ENCODE data around the gene RXFP2.

RXFP2 gene, protein sequence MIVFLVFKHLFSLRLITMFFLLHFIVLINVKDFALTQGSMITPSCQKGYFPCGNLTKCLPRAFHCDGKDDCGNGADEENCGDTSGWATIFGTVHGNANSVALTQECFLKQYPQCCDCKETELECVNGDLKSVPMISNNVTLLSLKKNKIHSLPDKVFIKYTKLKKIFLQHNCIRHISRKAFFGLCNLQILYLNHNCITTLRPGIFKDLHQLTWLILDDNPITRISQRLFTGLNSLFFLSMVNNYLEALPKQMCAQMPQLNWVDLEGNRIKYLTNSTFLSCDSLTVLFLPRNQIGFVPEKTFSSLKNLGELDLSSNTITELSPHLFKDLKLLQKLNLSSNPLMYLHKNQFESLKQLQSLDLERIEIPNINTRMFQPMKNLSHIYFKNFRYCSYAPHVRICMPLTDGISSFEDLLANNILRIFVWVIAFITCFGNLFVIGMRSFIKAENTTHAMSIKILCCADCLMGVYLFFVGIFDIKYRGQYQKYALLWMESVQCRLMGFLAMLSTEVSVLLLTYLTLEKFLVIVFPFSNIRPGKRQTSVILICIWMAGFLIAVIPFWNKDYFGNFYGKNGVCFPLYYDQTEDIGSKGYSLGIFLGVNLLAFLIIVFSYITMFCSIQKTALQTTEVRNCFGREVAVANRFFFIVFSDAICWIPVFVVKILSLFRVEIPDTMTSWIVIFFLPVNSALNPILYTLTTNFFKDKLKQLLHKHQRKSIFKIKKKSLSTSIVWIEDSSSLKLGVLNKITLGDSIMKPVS

DNA sequence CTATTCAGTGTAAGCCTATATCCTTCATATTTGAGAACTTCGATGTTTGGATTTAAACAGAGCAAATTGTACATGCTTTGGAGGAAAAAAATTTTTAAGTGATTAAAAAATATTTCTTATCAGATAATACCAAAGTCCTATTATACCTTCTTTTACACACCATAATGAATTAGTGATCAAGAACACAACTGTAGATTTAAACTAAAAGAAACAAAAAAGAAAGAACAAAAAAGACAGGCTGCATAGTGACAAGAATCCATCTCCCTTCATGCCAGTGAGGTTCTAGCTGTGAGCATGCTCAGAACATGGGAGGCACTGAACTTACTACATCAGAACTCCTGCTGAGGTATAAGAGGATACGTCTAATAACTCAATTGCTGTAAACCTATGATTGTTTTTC is at the start of gene RXFP2:
TSS of gene RXFP2 (plus strand) at position 301 of the 400 bp plus-strand sequence. CDS start at position 388, 87 bp downstream.
- no peak for FAIRE-seq

DNA sequence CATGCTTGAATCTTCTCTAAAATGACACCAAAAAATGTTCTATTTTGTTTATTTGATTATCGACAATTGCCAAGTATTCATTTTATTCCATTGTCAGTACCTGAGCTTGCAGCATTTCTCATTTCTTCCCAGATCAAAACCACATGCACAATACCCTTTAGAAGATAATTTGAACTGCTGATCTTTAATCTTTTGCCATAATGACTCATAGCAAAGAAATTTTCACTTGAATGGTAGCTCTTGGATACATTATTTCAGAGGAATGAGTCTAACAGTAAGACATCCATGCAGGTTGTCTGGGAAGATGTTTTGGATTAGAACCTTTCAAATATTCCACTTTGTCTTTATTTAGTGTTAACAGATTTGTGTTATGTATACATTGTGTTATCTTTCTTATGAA is 42.0 kb upstream of the RXFP2 start:
- FAIRE-seq: no peak

DNA sequence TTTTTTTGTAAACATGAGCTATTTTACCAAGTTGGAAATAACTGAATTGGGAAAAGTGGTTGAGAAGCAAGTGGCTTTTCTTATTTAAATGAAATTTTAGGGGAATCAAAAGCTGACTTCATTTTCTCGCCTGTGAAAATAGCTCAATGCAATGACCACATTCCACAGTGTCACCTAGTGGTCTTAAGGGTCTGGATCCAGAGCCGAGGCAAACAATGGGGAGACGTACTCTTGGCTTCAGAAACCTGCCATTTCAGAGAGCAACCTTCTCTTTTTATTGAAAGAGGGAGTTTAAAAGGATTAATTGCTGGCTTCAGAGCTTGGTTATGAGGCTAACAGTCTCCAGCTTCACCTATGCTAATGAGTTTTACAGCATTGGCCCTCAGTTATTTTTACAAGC is 39.7 kb upstream of the RXFP2 start:
- no peak for FAIRE-seq

DNA sequence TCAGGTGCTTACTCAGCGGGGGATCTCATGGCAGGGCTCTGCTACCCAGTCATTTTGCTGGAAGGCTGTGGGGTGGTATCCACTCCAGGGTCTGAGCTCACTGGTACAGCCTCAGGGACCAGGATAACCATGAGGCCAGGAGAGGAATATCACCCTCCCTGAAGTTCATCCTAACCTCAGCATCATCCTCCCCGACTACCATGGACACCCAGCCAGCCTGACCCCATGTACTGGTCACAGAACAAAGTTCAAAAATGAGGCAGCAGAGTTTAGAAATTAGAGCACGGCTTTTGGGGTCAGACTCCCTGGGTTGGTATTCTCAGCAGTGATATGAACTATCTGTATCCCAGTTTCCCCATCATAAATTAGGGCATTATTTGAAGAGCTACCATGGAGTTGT is 35.5 kb upstream of the RXFP2 start:
- FAIRE-seq: no peak

DNA sequence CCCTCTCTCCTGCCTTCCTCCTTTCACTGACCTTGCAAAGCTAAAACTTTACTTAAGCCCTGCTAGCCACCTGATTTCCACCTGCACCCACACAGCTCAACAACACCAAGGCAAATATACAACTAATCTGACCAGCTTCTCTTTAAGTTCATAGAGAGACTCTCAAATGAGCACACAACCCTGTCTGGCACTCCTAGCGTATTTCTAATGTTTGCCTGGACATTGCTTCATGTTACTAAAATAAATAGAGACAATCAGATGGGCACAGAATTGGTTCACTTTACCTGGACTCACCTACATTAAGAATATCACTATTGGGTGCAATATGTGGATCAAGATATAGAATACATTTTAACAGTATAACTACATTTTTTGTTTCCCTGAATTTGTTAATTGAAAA is 33.2 kb upstream of the RXFP2 start:
- no peak for FAIRE-seq

DNA sequence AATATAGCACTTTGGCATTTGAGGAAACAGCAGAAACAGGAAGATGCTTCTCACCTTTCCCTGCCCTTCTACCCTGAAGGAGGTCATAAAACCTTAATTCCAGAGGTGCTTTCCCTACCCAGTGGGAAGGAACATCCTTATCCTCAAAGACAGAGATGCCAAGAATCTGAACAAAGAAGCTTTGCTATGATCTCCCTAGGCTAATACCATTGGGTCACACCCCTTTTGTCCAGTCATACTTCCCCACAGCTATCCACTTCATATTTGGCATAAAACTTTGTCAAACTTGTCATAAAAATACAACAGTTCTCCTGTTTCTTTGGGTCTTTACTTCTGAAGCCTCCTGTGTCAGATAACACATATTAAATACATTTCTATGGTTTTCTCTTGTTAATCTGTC is 21.7 kb upstream of the RXFP2 start:
- no peak for FAIRE-seq

DNA sequence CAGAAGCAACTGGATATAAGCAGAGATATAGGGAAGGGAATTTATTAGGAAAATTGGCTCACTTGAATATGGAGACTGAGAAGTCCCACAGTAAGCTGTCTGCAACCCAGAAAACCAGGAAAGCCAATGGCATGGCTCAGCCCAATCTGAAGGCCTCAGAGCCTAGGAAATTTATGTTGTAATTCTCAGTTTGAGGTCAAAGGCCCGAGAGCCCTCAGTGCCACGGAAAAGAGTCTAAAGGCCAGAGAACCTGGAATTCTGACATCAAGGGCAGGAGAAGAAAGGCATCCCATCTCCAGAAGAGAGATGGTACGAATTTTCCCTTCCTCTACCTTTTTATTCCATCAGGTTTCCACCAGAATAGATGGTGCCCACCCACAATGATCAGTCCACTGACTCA is 20.1 kb upstream of the RXFP2 start:
- no peak for FAIRE-seq

DNA sequence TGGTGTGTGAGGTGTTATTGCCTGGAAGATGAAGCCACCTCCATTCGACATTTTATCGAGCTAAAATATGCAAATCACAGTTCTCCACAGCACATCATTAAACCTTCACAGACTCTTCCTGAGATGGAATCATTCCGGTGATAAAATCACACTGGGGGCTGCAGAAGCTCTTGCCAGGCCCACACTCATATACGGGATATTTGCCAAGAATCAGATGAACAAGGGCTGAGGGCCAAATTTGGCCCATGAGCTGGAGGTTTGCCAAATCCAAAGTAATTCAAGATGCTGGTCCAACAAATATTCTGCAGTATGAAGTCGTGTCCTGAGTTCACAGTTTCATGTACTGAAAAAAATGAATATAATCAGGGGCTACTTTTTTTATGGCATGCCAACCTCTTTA is 16.7 kb upstream of the RXFP2 start:
- no peak for FAIRE-seq

DNA sequence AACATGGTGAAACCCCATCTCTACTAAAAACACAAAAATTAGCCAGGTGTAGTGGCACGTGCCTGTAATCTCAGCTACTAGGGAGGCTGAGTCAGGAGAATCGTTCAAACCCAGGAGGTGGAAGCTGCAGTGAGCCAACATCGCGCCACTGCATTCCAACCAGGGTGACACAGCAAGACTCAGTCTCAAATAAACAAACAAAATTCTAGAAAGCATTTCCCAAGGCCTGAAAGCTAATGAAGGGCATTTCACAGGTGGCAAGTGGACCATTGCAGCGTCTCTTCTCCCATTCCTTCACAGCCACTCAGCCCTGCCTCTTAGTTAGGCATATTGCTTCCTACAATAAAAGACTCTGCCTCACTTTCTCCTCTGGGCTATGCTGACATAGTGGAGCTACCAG is 13.5 kb upstream of the RXFP2 start:
- FAIRE-seq: no peak

DNA sequence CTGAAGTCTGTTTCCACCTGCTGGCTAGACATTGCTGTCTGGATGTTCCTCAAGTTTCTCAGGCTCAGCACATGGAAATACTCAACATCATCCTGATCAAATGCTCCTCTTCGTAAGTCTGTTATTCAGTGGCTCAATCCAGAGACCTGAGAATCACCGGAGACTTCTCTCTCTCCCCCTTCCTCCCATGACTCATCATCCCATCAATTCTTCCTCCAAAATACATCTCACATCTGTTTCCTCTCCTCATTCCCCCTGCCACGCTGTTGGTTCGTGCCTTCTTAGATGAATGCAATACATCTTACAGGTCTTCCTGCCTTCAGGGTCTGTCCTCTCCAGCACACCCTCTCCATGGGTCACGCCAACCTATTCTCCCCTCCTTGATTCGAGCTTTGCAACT is 7.4 kb upstream of the RXFP2 start:
- no peak for FAIRE-seq

DNA sequence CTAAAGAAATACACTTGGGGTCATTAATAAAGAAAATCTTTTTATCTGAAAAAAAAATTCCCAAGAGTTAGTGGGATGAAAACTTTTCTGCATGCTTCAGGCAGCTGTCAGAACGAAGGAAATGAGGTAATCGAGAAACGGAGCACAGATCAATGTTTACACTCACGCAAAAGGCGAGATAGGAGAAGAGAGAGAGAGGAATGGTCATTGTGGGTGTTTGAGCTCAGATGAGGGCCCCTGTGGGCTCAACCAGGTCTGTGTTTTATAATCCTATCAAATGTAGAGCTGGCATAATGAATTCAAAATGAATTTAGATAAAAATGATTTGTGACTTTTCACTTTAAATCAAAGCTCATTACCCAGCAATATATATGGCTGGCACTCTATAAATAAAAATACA is 6.3 kb upstream of the RXFP2 start:
- no peak for FAIRE-seq

DNA sequence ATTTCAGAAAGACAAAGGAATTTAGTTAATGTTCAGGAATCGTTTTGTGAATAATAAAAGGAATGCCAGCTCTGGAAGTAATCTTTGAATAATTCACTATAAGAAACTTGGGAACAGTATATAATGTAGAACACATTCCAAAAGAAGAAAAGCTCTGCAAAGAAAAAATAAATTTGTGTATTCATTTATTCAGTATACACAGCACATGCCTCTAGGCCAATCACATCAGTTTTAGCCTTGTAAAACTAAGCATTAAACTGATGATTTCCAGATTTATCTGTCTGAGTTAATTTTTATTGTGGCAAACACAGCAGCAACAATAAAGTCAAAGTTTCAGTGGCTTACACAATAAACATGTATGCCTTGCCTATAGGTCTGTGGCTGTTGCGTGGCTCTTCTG is 5.7 kb upstream of the RXFP2 start:
- FAIRE-seq: no peak

DNA sequence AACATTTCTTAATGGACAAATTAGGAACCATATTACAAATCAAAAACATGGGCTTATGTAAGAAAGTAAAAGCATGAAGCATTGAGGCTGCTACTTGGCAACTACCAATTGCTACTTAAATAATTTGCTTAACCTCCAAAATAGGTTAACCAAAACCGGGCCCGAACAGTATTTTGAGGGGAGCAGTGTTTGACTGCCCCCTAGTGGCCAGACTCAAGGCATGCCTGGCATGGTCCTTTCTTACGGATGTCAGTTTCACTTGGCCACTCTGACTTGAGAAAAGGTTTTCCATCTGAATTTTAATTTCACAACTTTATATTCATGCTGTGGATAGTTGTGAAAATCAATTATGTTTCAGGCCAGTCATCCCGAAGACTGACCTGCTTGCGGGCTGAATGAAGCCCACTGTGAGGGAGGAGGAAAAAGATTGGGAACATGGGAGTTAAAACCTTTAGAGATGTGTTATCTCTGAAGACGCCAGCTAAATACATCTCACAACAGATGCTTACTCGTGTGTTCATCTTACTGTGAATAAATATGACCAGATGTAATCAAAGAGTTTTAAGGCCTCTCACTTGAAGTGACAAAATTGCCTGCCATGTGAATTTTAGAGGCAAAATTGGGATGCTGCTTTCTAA is 2.9 kb downstream of the RXFP2 start:
- peak; percentile 93 for FAIRE-seq

DNA sequence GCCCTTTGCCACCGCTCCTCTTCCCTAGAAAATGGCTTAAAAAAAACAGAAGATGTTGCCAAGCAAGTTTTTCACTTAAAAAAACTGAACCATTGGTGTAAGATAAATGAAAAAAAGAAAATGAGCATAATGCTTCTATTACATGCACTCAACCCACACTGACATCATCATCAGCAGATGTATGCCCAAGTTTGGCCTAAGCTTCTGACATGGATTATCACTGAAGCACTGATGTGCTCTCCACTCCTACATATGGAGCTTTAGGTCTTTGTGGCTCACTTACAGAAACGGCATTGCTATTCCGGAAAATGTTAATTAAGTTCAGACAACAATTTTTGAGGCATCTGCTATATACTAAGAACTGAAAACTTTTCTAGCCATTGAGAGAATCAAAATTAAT is 8.0 kb downstream of the RXFP2 start:
- FAIRE-seq: no peak

DNA sequence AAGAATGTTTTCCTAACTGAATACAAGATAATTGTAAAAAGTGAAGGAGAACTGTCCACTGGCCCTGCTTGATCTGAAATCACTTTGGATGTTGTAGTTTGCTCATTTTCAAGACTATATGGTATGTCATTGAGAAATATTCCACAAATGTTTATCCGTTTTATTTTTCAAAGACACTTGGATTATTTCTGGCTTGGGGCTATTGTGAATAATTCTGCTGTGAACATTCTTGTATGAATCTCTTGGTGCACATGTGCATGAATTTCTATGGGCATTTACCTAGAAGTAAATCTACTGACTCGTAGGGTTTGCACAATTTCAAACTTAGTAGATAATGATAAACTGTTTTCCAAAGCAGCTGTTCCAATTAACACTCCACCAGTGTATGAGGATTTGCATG is 8.6 kb downstream of the RXFP2 start:
- no peak for FAIRE-seq

DNA sequence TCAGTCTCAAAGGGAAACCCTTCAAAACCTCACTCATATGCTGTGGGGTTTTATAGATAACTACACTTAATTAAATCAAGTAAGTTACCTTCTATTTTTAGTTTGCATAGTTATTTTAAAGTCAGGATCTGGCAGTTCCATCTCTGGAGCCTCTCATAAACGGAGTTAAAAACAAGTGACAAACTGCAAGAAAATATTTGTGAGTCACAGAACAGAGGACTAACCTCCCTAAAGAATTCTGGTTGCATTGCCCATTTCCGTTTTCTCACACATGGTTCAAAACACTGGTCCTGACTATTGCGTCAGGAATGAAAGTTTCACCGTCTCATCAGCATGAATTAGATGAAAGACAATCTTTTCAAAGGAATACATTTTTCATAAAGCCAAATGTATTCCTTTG is 10.6 kb downstream of the RXFP2 start:
- no peak for FAIRE-seq

DNA sequence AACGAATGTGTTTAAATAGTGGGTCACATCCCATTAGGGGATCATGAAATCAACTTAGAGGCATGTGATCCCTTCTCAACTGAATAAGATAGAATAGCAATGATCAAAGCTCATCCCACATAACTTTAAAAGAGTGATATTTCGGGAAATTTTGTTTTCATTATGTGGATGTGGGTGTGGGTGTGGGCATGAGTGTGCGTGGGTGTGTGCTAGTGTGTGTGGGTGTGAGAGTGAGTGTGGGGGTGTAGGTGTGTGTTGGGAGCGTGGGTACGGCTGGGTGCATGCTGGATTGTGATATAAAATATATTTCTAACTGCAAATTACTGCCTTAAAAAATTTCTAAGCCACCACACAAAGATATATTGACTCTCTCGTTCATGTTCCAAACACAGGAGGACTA is 15.9 kb downstream of the RXFP2 start:
- no peak for FAIRE-seq

DNA sequence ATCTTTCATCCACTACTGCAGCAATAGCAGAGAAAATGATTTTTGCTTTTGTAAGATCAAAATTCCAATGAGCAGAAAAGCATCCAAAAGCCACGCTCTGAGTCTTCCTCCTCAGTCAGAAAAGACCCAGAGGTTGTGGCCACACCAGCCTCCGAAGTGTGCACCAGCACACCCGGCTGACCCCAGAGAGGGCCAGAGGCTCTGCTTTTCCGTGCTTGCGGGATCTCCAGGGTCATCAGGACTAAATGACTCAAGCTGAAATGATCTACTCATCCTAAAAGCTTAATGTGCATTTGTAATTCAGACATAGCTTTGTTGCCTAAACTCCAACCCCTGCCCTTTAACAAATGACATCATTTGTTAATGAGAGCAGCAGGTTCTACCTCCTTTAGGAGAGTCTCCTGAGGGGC is 16.5 kb downstream of the RXFP2 start:
- FAIRE-seq: no peak

DNA sequence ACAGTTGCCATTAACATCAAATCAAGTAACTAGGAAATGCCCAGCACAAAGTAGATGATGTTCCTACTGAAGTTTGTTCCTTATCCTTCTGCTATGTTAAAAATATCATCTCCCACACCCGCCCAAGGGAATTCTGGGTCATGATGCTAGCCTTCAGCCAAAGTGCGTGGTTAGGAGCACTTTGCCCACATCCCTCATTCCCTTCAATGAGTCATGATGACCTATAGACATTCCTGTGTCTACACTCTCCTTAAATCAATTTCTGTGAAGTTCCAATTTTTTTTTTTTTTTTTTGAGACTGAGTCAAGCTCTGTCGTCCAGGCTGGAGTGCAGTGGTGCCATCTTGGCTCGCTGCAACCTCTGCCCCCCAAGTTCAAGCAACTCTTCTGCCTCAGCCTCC is 17.0 kb downstream of the RXFP2 start:
- FAIRE-seq: no peak

DNA sequence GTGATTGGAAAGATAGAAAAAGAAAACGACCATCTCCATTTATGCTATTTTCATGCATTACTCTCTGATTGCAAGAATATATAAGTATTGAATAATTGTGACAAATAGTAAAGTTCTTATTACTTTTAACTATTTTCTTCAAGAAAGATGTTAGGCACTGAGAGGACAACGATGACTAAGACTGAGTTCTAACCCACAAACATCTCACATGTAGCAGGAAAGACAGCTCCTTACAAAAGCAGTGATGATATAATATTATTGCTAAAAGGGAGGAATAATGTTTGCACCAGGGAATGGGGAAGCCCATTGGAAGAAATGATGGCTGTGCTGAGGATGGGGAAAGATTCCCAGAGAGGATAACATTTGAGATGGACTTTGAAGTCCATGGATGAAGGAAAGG is 22.6 kb downstream of the RXFP2 start:
- FAIRE-seq: no peak

DNA sequence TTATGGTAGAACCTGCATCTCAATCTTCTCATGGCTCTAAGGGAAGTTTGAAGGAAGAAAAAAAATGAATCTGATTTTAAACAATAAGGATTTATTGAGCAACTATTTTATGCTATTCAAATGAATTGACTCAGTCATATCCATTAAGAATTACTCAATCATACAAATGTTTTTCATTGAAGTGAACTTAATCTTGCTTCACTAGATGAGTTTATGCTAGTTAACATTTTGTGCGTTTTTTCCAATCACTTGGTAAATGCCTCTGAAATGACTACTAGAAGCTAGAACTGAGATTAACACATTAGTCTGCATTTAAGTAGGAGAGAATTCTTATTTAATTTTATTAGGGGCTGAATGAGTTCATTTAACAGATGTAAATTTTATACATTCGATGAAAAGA is 25.2 kb downstream of the RXFP2 start:
- no peak for FAIRE-seq

DNA sequence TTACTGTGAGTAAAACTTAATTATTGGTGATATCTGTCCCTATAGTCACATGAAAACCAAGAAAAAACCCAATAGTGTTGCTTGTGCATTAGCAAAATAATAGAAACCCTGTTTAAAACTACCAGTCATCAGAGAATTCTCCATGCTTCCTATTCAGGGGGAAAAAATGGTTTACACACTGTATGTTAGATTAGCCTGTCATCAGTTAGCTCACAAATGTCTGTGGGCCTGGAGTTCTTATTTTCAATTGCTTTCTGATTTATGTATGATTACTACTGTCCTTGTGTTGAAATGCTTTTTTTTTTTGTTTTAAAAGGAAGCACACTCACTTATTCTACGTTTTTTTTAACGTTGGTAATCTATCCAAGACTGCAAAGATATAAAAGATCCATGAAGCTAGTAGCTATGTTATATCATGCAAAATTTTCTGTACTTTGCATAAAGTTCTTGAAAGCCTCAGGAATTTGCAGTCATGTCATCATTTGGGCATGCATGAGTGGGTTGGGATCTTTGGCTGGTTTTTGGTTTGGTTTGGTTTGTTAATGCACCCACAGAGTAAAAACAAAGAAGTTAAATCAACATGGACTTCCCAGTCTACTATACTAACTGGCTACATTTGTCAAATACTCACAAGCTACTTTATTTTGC is 25.9 kb downstream of the RXFP2 start:
- FAIRE-seq: no peak

DNA sequence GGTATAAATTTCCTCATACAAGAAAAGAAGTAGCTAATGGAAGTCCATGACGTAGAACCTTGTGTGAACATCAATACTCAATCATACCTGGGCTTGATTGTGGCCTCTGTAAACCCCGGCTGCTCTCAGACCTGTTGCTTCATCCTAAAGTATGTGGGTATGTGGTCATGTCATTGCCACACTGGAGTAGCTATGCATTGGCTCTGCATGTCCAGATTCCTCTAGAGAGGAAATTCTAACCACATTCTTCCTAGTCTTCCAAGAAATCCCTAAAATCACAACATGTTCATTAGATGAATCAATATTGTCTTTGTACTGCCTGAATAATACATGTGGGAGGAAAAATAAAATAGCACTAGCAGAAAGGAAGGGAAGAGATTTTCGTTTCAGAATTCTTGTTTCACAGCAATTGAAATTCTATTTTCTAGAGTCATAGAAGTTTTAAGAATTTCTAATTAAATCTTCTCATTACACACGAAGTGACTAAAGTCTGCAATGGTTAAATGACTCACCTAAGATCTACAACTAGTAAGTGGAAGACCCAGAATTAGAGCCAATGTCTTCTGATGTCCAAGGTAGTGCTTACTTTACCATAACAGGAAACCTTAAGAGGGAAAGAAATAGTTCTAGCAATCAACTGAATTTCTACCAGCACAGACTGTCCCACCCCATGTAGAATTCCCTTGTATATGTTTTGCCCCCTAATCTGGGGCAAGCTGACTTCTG is 28.0 kb downstream of the RXFP2 start:
- no peak for FAIRE-seq
